ENCODE data around the gene ZNF302.

- no peak for TF ChIP-seq CTCF (IDR thresholded peaks at IDR 0.05)
- no peak for TF ChIP-seq REST (IDR thresholded peaks at IDR 0.05; ENCODE audit: insufficient read depth in 1 of 2, low read depth in 2 of 2, low read length in 1 of 2)
- TF ChIP-seq SIN3A (IDR thresholded peaks at IDR 0.05; ENCODE audit: borderline replicate concordance, insufficient read depth, low read depth, low read length) = no peak
- no peak for TF ChIP-seq POLR2AphosphoS5 (IDR thresholded peaks at IDR 0.05; ENCODE audit: low read depth, low read length)
- no peak for TF ChIP-seq TCF7L2 (IDR thresholded peaks at IDR 0.05; ENCODE audit: low read depth, low read length)
Observed at GRCh38 chr19:34655651-34656050, 21.8 kb upstream of the ZNF302 start.

Data from Panc1 (cell line).